Aorta (tissue), 5 donors: ENCODE results near the gene TGIF2. TPM values are rescaled to one million over a fixed set of nuclear protein-coding genes. Genes with fewer than 3 reads are reported as not detected.

Source experiments
- ATAC-seq: fragments of 200-7000 bp; cut with Tn5 transposase; one replicate; pipeline ENCODE4 v1.9.1; 2022; ENCODE audit warnings: moderate library complexity; ENCODE audit not compliant: low FRiP score
- DNase-seq, 2 donors: peaks; one replicate each; pipeline ENCODE4 v3.0.0-alpha.2; 2020
- H3K27ac ChIP-seq, 2 donors: one replicate each; pipeline ENCODE4 v1.5.1; 2013; ENCODE audit warnings: low read length in 2 of 2, mild to moderate bottlenecking in 2 of 2, moderate library complexity in 2 of 2, control low read depth in 1 of 2, inconsistent platforms in 1 of 2, low read depth in 1 of 2
- H3K27me3 ChIP-seq, 2 donors: one replicate each; pipeline ENCODE4 v1.6.1; 2013; ENCODE audit warnings: control low read depth in 1 of 2, low read length in 1 of 2, mild to moderate bottlenecking in 1 of 2, moderate library complexity in 1 of 2; ENCODE audit not compliant: insufficient read depth in 2 of 2, control insufficient read depth in 1 of 2
- H3K36me3 ChIP-seq, 2 donors: one replicate each; pipeline ENCODE4 v1.6.1; 2013; ENCODE audit warnings: control low read depth in 1 of 2, low read length in 1 of 2, mild to moderate bottlenecking in 1 of 2; ENCODE audit not compliant: insufficient read depth in 2 of 2, control insufficient read depth in 1 of 2
- H3K4me1 ChIP-seq, 2 donors: one replicate each; pipeline ENCODE4 v1.6.1; 2013; ENCODE audit warnings: low read length in 2 of 2, control low read depth in 1 of 2, mild to moderate bottlenecking in 1 of 2, moderate library complexity in 1 of 2; ENCODE audit not compliant: insufficient read depth in 2 of 2, control insufficient read depth in 1 of 2
- H3K4me3 ChIP-seq, 2 donors: one replicate each; pipeline ENCODE4 v1.5.1; 2013; ENCODE audit warnings: low read length in 2 of 2, control low read depth in 1 of 2, mild to moderate bottlenecking in 1 of 2
- H3K9me3 ChIP-seq: one replicate; pipeline ENCODE4 v1.6.1; 2013; ENCODE audit warnings: mild to moderate bottlenecking, low read length; ENCODE audit not compliant: control insufficient read depth
- WGBS, 2 donors: extraction: QIAGEN DNeasy Blood & Tissue Kit; methylation state at CpG; one replicate each; pipeline ENCODE4 v1.1.7; 2013; 5-methylcytosine and 5-hydroxymethylcytosine counted together
- intact Hi-C, 2 donors: fragments of 100-400 bp; cut with DNase I; formaldehyde crosslinking; loops; one replicate each; pipeline versions ENCODE4 v1.14.2 to v1.15.0; 2022
- polyA plus RNA-seq, 2 donors: library from polyadenylated mRNA; stranded (reverse); fragments of 200-250 nt; gene quantifications; one replicate each; pipeline ENCODE4 v1.2.3, GENCODE V29; 2013
- total RNA-seq, 2 donors: library from RNA; stranded (reverse); fragmentation: NEBNext Ultra II Directional; extraction: Animal tissue kit (Norgen Biotek cat#: 25700); gene quantifications; one replicate each; pipeline ENCODE4 v1.2.1, GENCODE V29; 2021
- donor health status: healthy with polysubstance abuse.
- donor health status: Bipolar disorder and iron deficiency.
- donor health status: DM: no; HTN: no; CAD: no.
- donor health status: DM: no; HTN: no; CAD: no.
- donor health status: DM: yes; HTN: yes; CAD: no.

The TGIF2 gene
- total and polyA plus RNA-seq, 4 donors, result 3.6 to 12.8 (median 8.5) TPM

DNA sequence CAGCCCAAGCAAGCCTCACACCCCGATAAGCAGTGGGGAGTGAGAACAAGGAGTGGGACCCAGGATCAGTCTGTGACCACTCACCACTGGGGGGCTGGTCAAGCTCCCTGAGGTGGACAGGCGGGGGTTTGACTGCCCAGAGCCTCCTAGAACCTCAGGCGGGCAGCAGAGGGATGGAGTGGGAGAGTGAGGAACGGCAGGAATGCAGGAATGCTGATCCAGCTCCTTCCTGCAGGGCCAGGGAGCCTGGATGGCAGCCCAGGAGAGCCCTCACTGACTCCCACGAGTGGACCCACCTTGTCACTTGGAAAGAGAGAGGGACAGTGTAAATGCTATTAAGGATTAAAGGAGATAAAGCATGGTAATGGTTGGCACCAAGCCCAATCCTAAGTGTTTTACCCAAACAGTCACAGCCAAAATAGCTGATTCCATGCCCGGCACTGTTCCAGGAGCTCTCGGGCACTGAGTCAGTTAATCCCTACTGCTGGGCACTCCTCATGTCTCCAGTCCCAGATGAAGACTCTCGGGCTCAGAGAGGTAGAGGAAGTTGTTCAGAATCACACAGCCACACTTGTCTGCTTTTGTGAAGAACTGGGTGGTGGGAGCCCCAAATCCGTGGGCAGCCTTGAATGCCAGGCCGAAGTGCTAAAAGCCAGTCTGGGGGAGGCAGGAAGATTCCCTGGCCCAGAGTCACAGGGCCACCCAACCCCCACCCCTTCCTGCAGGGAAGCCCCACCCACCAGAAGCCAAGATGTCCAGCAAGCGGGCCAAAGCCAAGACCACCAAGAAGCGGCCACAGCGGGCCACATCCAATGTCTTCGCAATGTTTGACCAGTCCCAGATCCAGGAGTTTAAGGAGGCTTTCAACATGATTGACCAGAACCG lies 29.0 kb upstream of the TGIF2 start:
- peaks cover 0 to 12% of the 10 kb centered on the region in 2 donors for H3K36me3 ChIP-seq
- H3K4me3 ChIP-seq, result peak overlapping the region; percentile 87 to 94
- H3K9me3 ChIP-seq, result no peaks in the 10 kb centered on the region
- DNase-seq, result peak; percentile 82 to 91
- no peaks in the 10 kb centered on the region for H3K27me3 ChIP-seq
- 20 to 25% methylated on average over 15 of the region's 15 CpGs for WGBS, 2 donors
- intact Hi-C loops, result loop anchor here in 1 of 2 donors (5.0 kb wide), 1 partner anchor 42 kb away; no protein-coding TSS in a partner anchor
- peak overlapping the region; percentile 32 to 95 for H3K27ac ChIP-seq
- peaks cover 0 to 4% of the 10 kb centered on the region in 2 donors for H3K4me1 ChIP-seq
- no peak for ATAC-seq

DNA sequence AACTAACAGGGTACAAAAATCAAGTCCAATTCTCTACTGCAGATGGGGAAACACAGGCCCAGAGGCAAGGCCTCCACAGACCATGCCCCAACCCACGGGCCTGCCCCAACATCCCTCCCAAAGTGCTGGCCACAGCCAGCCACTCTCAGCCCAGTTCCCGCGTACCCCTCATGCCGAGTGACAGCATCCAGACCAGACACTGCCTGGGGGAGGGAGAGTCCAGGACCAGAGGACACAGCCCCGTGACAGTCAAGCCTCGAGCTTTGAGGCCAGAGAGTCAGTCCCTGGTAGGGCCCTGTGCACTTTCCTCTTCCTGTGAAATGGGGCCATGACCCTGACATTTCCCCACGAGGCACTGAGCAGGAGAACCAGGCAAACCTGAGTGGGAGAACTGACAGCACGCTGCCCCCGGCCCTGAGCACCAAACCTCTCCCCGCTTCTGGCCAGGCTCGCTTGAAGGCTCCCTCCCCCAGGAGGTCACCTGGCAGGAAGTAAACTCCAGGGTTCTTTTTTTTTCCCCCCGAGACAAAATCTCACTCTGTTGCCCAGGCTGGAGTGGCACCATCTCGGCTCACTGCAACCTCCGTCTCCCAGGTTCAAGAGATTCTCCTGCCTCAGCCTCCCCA lies 27.2 kb upstream of the TGIF2 start:
- intact Hi-C loops, result no loop called here
- H3K27me3 ChIP-seq, result no peaks in the 10 kb centered on the region
- DNase-seq (peak in 1 of 2 donors; percentile 43), ATAC-seq (no peak)
- H3K4me3 ChIP-seq, result no peak overlapping the region
- H3K27ac ChIP-seq, result peak overlapping the region in 1 of 2 donors; percentile 14
- no peaks in the 10 kb centered on the region for H3K9me3 ChIP-seq
- H3K36me3 ChIP-seq, result peaks cover 0 to 12% of the 10 kb centered on the region in 2 donors
- 21 to 24% methylated on average over 13 to 14 of the region's 14 CpGs for WGBS, 2 donors
- peaks cover 0 to 4% of the 10 kb centered on the region in 2 donors for H3K4me1 ChIP-seq

DNA sequence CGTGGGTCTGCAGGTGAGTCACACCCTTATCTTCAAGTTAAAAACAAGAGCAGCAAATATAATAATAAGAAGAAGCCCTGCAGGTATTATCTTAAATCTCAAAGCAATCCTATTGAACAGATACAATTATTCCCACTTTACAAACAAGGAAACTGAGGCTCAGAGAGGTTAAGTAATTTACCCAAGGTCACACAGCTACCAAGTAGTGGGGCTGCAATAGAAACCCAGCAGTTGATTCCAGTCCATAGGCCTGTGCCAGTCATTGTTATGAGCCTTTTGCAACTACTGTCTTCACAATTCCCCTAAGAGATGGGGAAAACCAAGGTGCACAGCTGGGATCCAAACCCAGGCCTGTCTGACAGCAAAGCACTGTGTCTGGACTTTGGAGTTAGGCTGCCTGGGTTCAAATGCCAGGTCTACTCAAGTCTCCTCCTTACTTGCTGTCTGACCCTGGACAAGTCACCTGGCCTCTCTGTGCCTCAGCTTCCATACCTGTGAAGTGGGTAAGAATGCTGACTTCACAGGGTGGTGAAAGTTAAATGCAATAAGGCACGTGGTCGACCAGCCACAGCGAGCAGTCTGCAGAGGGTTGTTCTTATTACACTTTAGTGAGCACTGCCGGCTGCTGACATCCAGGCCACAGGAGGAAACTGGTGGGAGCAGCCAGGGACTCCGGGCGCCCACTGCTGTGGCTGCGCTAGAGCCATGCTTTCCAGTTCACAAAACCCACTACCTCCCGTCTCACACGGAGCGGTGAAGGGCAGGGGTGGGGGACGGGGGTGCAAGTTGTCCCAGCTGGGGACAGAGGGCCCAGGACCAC lies 26.0 kb upstream of the TGIF2 start:
- no peaks in the 10 kb centered on the region for H3K9me3 ChIP-seq
- WGBS, 2 donors, result 27 to 36% methylated on average over 12 of the region's 12 CpGs
- peak in 1 of 2 donors; percentile 34 for DNase-seq
- no peak for ATAC-seq
- peaks cover 0 to 12% of the 10 kb centered on the region in 2 donors for H3K36me3 ChIP-seq
- H3K27me3 ChIP-seq, result no peaks in the 10 kb centered on the region
- H3K4me1 ChIP-seq, result peaks cover 0 to 4% of the 10 kb centered on the region in 2 donors
- intact Hi-C loops, result no loop called here
- H3K27ac ChIP-seq, result no peak overlapping the region
- H3K4me3 ChIP-seq, result no peak overlapping the region

DNA sequence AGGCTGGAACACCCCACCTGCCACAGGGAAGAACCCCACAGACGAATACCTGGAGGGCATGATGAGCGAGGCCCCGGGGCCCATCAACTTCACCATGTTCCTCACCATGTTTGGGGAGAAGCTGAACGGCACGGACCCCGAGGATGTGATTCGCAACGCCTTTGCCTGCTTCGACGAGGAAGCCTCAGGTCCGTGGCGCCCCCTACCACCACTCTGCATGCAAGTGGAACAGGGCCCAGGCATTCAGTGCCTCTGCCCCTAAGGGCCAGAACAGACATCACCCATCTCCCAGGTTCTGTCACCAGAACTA lies 25.4 kb upstream of the TGIF2 start:
- peak in 1 of 2 donors; percentile 50 for DNase-seq
- Histone ChIP-seq H3K27ac (no peak overlapping the region), H3K36me3 (peaks cover 0 to 12% of the 10 kb centered on the region in 2 donors), H3K4me3 (no peak overlapping the region), H3K4me1 (peaks cover 0 to 4% of the 10 kb centered on the region in 2 donors), H3K9me3 (no peaks in the 10 kb centered on the region), H3K27me3 (no peaks in the 10 kb centered on the region)
- intact Hi-C loops, result no loop called here
- no peak for ATAC-seq
- 38 to 40% methylated on average over 12 of the region's 12 CpGs for WGBS, 2 donors

DNA sequence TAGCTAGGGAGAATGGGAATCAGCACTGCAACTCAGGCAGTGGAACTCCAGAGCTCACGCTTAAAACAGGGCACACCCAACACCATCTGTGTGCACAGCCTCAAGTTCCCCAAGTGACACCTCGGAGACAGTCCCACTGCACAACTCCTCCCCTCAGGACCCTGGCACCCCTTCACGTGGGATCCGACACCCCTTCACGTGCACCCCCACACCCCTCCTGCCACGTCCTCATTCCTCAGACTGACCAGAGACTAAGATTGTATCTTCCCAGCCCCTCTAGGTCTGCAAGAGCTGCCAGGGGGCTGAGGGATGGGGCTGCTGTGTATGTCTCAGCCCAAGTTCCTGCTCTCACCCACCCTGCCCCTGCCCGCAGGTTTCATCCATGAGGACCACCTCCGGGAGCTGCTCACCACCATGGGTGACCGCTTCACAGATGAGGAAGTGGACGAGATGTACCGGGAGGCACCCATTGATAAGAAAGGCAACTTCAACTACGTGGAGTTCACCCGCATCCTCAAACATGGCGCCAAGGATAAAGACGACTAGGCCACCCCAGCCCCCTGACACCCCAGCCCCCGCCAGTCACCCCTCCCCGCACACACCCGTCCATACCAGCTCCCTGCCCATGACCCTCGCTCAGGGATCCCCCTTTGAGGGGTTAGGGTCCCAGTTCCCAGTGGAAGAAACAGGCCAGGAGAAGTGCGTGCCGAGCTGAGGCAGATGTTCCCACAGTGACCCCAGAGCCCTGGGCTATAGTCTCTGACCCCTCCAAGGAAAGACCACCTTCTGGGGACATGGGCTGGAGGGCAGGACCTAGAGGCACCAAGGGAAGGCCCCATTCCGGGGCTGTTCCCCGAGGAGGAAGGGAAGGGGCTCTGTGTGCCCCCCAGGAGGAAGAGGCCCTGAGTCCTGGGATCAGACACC lies 24.4 kb upstream of the TGIF2 start:
- peak in 1 of 2 donors; percentile 48 for DNase-seq
- Histone ChIP-seq H3K36me3 (peaks cover 0 to 12% of the 10 kb centered on the region in 2 donors), H3K4me3 (no peak overlapping the region), H3K9me3 (no peaks in the 10 kb centered on the region), H3K27me3 (no peaks in the 10 kb centered on the region), H3K27ac (no peak overlapping the region), H3K4me1 (peaks cover 0 to 4% of the 10 kb centered on the region in 2 donors)
- peak; percentile 6 for ATAC-seq
- 48 to 53% methylated on average over 21 to 23 of the region's 23 CpGs for WGBS, 2 donors
- intact Hi-C loops, result no loop called here

DNA sequence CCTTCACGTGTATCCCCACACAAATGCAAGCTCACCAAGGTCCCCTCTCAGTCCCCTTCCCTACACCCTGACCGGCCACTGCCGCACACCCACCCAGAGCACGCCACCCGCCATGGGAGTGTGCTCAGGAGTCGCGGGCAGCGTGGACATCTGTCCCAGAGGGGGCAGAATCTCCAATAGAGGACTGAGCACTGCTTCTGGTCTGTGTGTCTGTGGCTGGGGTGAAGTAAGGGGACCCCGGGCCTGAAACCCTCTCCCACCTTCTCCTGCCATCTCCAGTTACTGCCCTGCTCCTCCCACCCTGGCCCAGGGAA lies 23.8 kb upstream of the TGIF2 start:
- Histone ChIP-seq H3K4me3 (no peak overlapping the region), H3K27me3 (no peaks in the 10 kb centered on the region), H3K9me3 (no peaks in the 10 kb centered on the region), H3K4me1 (peaks cover 0 to 4% of the 10 kb centered on the region in 2 donors), H3K36me3 (peaks cover 0 to 12% of the 10 kb centered on the region in 2 donors), H3K27ac (peak overlapping the region in 1 of 2 donors; percentile 8)
- WGBS, 2 donors, result 50 to 52% methylated on average over 9 of the region's 9 CpGs
- peak; percentile 42 for ATAC-seq
- peak in 1 of 2 donors; percentile 74 for DNase-seq
- intact Hi-C loops, result no loop called here

DNA sequence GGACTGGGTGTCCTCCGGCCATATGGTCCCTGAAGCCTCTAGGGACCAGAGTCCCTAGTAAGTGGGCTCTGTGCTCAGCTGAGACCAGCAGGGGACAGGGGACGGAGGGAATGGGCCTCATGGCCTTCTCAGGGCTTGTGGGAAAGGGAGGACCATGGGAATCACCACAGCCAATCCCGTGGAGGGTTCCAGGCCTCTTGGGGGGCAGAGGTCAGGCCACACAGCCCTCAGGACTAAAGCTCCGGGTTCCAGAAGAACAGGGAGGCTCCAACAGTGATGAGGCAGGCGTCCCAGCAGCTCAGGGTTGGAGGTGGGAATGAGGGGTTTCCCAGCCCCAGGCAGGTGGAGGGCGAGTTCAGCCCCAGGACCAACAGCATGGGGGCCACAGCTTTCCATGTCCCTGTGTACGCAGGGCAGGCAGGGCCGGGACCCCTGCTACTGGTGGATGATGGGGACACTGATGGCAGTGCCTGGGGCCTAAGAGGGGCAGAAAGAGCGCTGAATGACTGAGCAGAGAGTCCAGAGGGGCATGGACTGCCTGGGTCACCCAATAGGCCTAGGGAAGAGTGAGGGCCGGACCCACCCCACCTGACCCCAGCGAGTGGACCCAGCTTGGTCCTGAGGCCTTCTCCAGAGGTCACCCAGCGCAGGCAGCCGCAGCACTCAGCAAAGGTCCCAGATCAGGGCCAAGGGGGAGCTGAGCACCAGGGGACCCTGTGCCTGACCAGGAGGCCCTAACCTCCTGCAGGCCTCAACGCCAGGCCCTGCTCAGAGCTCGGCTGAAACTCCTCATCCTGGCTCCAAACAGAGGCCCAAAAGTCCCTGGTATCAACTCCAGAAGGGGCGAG lies 23.2 kb upstream of the TGIF2 start:
- WGBS, 2 donors, result 25 to 30% methylated on average over 15 to 16 of the region's 16 CpGs
- Histone ChIP-seq H3K4me3 (no peak overlapping the region), H3K27me3 (no peaks in the 10 kb centered on the region), H3K4me1 (no peaks in the 10 kb centered on the region), H3K9me3 (no peaks in the 10 kb centered on the region), H3K36me3 (peaks cover 0 to 10% of the 10 kb centered on the region in 2 donors), H3K27ac (peak overlapping the region in 1 of 2 donors; percentile 48)
- DNase-seq (peak in 1 of 2 donors; percentile 79), ATAC-seq (peak; percentile 53)
- intact Hi-C loops, result no loop called here
